NT2/D1 (cell line): ENCODE measurements around the gene KRTAP9-8.

ENCODE experiments used
- SUZ12 ChIP-seq: IDR thresholded peaks from 2 replicates; pipeline ENCODE4 v1.6.1; 2011; ENCODE audit not compliant: insufficient read length, insufficient read depth; ENCODE audit errors: extremely low read depth
- YY1 ChIP-seq: IDR thresholded peaks from 2 replicates; pipeline ENCODE4 v1.6.1; 2011; ENCODE audit not compliant: insufficient read length, insufficient read depth
- ZNF274 ChIP-seq: IDR thresholded peaks from 2 replicates; pipeline ENCODE4 v1.6.1; 2011; ENCODE audit warnings: mild to moderate bottlenecking, low read depth, low read length

GRCh38 chr17:41267711-41268110 lies 29.9 kb downstream of the KRTAP9-8 start:
- TF ChIP-seq YY1 (no peak), ZNF274 (no peak), SUZ12 (no peak)
